ENCODE data around the gene COL25A1.

Gene COL25A1

GRCh38 chr4:109263721-109264120, 38.7 kb downstream of the COL25A1 start:
- TF ChIP-seq CTCF (IDR thresholded peaks at IDR 0.05; ENCODE audit: extremely low read depth, missing control alignments), result no peak
- no peak for DNase-seq (ENCODE audit: low spot score)

GRCh38 chr4:109256818-109257217, 45.6 kb downstream of the COL25A1 start:
- no peak for TF ChIP-seq CTCF (IDR thresholded peaks at IDR 0.05; ENCODE audit: extremely low read depth, missing control alignments)

DNA sequence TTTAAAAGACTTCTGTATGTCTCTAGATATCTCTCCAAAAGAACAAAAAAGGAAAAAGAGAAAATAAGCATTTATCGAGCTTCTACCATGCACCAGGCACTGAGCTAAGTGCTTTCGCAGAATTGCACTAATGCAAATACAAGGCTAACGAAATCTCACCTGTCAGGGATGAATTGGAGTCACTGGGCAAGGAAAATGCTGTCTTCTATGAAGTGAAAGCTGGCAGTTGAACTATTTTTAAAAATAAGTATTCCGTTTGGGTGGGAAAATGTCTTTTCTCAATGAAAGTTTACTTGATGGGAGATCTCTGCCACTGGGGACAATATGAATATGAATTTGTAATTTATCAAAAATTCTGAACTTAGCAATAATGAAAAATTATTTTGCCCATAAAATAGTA, 47.6 kb downstream of the COL25A1 start:
- no peak for TF ChIP-seq CTCF (IDR thresholded peaks at IDR 0.05; ENCODE audit: extremely low read depth, missing control alignments)
- DNase-seq (ENCODE audit: low spot score), result no peak

More at GRCh38 chr4:109256818-109257217, 45.6 kb downstream of the COL25A1 start:
- no peak for DNase-seq (ENCODE audit: low spot score)

DNA sequence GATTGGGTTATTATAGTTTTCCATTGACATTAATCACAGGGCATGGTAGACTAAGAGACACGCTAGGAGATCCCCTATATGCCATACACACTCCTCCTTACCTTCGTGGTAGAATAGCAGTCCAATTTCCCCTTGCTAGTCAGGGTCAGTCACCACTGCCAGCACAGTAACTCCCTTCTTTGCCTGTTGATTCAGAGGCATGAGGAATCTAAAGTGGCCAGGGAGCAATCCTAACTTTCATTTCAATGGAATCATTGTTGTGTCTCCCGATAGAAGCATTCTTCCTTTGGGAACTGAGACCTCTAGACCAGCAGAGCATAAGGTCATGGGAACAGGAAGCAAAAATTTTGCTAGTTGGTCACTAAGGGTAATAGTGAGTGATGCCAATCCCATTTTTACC, 51.1 kb downstream of the COL25A1 start:
- no peak for DNase-seq (ENCODE audit: low spot score)

GRCh38 chr4:109248322-109248900, 54.0 kb downstream of the COL25A1 start:
- no peak for DNase-seq (ENCODE audit: low spot score)

More for the DNA sequence above, 51.1 kb downstream of the COL25A1 start:
- TF ChIP-seq CTCF (IDR thresholded peaks at IDR 0.05; ENCODE audit: extremely low read depth, missing control alignments), result no peak

DNA sequence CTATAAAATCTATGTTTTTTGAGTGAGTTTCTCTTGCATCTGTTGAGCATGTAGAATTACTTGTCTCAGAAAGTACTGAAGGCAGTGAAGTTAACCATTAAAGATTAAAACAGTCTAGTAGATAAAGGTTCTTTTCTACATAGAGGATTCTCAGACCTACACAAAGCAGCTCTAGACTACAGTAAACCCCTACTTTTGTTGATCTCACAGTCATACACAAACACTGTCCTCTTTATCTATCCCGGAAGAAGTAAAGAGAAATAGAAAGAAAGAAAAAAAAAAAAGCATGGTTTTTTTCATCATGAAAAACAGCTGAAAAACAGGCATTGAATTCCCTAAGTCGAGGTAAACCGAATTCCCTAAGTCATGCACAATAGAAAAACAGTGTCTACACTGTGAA, 58.6 kb downstream of the COL25A1 start:
- no peak for TF ChIP-seq CTCF (IDR thresholded peaks at IDR 0.05; ENCODE audit: extremely low read depth, missing control alignments)
- DNase-seq (ENCODE audit: low spot score), result no peak

More at GRCh38 chr4:109248322-109248900, 54.0 kb downstream of the COL25A1 start:
- no peak for TF ChIP-seq CTCF (IDR thresholded peaks at IDR 0.05; ENCODE audit: extremely low read depth, missing control alignments)

GRCh38 chr4:109238746-109239145, 63.7 kb downstream of the COL25A1 start:
- TF ChIP-seq CTCF (IDR thresholded peaks at IDR 0.05; ENCODE audit: extremely low read depth, missing control alignments), result no peak
- DNase-seq (ENCODE audit: low spot score), result no peak
